ENCODE measurements around the gene BCL11A.

The BCL11A gene

GRCh38 chr2:60410456-60411146, 142.9 kb downstream of the BCL11A start:
- ATAC-seq, result no peak
- TF ChIP-seq ARNTL (CRISPR knock-in tag; IDR thresholded peaks at IDR 0.05; ENCODE audit: borderline replicate concordance, low read depth), result no peak

- TF ChIP-seq ZFP3 (CRISPR knock-in tag; IDR thresholded peaks at IDR 0.05) (no peak), OSR1 (CRISPR knock-in tag; IDR thresholded peaks at IDR 0.05) (no peak)
- TF ChIP-seq, protein P1, sequence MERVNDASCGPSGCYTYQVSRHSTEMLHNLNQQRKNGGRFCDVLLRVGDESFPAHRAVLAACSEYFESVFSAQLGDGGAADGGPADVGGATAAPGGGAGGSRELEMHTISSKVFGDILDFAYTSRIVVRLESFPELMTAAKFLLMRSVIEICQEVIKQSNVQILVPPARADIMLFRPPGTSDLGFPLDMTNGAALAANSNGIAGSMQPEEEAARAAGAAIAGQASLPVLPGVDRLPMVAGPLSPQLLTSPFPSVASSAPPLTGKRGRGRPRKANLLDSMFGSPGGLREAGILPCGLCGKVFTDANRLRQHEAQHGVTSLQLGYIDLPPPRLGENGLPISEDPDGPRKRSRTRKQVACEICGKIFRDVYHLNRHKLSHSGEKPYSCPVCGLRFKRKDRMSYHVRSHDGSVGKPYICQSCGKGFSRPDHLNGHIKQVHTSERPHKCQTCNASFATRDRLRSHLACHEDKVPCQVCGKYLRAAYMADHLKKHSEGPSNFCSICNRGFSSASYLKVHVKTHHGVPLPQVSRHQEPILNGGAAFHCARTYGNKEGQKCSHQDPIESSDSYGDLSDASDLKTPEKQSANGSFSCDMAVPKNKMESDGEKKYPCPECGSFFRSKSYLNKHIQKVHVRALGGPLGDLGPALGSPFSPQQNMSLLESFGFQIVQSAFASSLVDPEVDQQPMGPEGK (CRISPR knock-in tag; IDR thresholded peaks at IDR 0.05; ENCODE audit: borderline replicate concordance), result no peak
- no peak for ATAC-seq
Observed at GRCh38 chr2:60409531-60409871, 144.0 kb downstream of the BCL11A start.

DNA sequence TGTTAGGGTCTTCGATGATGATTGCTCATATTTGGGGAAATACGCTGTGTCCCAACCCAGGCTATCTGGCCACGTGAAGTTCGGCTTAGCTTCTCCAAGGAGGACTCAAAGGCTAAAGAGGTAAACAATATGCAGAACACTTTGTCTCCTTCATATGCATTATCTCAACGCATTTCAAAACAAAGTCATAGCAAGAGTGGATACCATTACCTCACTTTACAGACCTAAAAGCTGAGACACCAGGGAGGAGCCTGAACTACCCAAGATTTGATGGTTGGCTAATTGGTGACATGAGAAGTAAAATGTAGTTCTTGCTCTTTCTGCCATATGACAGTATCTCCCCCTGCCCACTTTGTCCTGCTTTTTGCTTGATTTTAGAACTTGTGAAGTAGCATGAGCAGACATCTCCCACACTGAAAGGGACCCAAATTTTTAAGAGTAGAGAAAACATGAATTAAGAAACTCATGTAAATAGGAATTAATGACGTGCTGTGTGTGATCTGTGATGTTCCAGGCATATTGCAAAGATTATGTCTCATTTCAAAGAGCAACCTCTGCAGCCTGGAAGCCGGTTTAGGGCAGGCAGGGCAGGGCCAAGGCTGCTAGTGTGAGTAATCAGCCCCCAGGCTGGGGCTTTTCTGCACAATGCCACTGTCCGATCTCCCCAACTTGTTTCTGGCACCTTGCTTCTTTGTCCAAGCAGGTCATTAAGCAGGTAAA, 144.5 kb downstream of the BCL11A start:
- TF ChIP-seq GLIS3 (CRISPR knock-in tag; IDR thresholded peaks at IDR 0.05), result no peak
- TF ChIP-seq ESRRG (CRISPR knock-in tag; IDR thresholded peaks at IDR 0.05), result no peak
- no peak for TF ChIP-seq ARNTL (CRISPR knock-in tag; IDR thresholded peaks at IDR 0.05; ENCODE audit: borderline replicate concordance, low read depth)
- no peak for TF ChIP-seq ISL1 (CRISPR knock-in tag; IDR thresholded peaks at IDR 0.05)
- no peak for TF ChIP-seq ZNF70 (CRISPR knock-in tag; IDR thresholded peaks at IDR 0.05)
- TF ChIP-seq PPARA (CRISPR knock-in tag; IDR thresholded peaks at IDR 0.05; ENCODE audit: borderline replicate concordance), result no peak
- TF ChIP-seq, protein P2, sequence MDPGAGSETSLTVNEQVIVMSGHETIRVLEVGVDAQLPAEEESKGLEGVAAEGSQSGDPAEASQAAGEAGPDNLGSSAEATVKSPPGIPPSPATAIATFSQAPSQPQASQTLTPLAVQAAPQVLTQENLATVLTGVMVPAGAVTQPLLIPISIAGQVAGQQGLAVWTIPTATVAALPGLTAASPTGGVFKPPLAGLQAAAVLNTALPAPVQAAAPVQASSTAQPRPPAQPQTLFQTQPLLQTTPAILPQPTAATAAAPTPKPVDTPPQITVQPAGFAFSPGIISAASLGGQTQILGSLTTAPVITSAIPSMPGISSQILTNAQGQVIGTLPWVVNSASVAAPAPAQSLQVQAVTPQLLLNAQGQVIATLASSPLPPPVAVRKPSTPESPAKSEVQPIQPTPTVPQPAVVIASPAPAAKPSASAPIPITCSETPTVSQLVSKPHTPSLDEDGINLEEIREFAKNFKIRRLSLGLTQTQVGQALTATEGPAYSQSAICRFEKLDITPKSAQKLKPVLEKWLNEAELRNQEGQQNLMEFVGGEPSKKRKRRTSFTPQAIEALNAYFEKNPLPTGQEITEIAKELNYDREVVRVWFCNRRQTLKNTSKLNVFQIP (CRISPR knock-in tag; IDR thresholded peaks at IDR 0.05; ENCODE audit: borderline replicate concordance, low read depth), result no peak
- no peak for TF ChIP-seq ZC3H10 (CRISPR knock-in tag; IDR thresholded peaks at IDR 0.05)
- TF ChIP-seq CSDC2 (CRISPR knock-in tag; IDR thresholded peaks at IDR 0.05), result no peak
- TF ChIP-seq, protein P3, sequence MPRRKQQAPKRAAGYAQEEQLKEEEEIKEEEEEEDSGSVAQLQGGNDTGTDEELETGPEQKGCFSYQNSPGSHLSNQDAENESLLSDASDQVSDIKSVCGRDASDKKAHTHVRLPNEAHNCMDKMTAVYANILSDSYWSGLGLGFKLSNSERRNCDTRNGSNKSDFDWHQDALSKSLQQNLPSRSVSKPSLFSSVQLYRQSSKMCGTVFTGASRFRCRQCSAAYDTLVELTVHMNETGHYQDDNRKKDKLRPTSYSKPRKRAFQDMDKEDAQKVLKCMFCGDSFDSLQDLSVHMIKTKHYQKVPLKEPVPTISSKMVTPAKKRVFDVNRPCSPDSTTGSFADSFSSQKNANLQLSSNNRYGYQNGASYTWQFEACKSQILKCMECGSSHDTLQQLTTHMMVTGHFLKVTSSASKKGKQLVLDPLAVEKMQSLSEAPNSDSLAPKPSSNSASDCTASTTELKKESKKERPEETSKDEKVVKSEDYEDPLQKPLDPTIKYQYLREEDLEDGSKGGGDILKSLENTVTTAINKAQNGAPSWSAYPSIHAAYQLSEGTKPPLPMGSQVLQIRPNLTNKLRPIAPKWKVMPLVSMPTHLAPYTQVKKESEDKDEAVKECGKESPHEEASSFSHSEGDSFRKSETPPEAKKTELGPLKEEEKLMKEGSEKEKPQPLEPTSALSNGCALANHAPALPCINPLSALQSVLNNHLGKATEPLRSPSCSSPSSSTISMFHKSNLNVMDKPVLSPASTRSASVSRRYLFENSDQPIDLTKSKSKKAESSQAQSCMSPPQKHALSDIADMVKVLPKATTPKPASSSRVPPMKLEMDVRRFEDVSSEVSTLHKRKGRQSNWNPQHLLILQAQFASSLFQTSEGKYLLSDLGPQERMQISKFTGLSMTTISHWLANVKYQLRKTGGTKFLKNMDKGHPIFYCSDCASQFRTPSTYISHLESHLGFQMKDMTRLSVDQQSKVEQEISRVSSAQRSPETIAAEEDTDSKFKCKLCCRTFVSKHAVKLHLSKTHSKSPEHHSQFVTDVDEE (CRISPR knock-in tag; IDR thresholded peaks at IDR 0.05), result no peak
- no peak for TF ChIP-seq OSR1 (CRISPR knock-in tag; IDR thresholded peaks at IDR 0.05)
- no peak for TF ChIP-seq ZNF8 (CRISPR knock-in tag; IDR thresholded peaks at IDR 0.05)
- no peak for TF ChIP-seq ZFP3 (CRISPR knock-in tag; IDR thresholded peaks at IDR 0.05)
- no peak for TF ChIP-seq ZFP30 (CRISPR knock-in tag; IDR thresholded peaks at IDR 0.05)
- TF ChIP-seq CREB5 (CRISPR knock-in tag; IDR thresholded peaks at IDR 0.05; ENCODE audit: low read depth), result no peak
- no peak for TF ChIP-seq TCF4 (CRISPR knock-in tag; IDR thresholded peaks at IDR 0.05; ENCODE audit: borderline replicate concordance)
- no peak for TF ChIP-seq CSRNP3 (CRISPR knock-in tag; IDR thresholded peaks at IDR 0.05)
- TF ChIP-seq RARB (CRISPR knock-in tag; IDR thresholded peaks at IDR 0.05), result no peak
- TF ChIP-seq ZNF565 (CRISPR knock-in tag; conservative IDR thresholded peaks at IDR 0.05; ENCODE audit: low read depth), result no peak
- no peak for ATAC-seq

Measured in SK-N-SH treated with all-trans-retinoic acid at 6 μM for 48 hours (cell line).